Suprapubic skin (tissue), 3 donors: ENCODE data around the gene PCSK2.

Source experiments
- CTCF ChIP-seq, 2 donors: fragments of 200-600 bp in 1 of 2; fragments of 450-650 bp in 1 of 2; sonication (generic) in 1 of 2; IDR thresholded peaks; one replicate each; pipeline ENCODE4 v1.5.1; 2016 to 2019; ENCODE audit warnings: antibody characterized with exemption in 2 of 2, mild to moderate bottlenecking in 1 of 2, moderate library complexity in 1 of 2
- POLR2A ChIP-seq, 2 donors: fragments of 450-650 bp; IDR thresholded peaks; one replicate each; pipeline ENCODE4 v1.6.1; 2017; ENCODE audit warnings: antibody characterized with exemption in 2 of 2, mild to moderate bottlenecking in 2 of 2, moderate library complexity in 2 of 2

- TF ChIP-seq CTCF (IDR thresholded peaks at IDR 0.05) (no peak), POLR2A (IDR thresholded peaks at IDR 0.05) (no peak)
Observed at GRCh38 chr20:17326096-17326495, 99.3 kb downstream of the PCSK2 start.
